T1000 (cell line): ENCODE data around the gene GAS2L3.
"Not testable (repeated sequence)": the region's sequence is repeated elsewhere in the genome, so short reads cannot be mapped to it uniquely, and the experiment has no call there.

Source experiments
- DNase-seq: peaks from one replicate; lab custom pipeline; 2025; ENCODE audit warnings: mixed read lengths; lab: John Stamatoyannopoulos, UW

Gene GAS2L3

DNA sequence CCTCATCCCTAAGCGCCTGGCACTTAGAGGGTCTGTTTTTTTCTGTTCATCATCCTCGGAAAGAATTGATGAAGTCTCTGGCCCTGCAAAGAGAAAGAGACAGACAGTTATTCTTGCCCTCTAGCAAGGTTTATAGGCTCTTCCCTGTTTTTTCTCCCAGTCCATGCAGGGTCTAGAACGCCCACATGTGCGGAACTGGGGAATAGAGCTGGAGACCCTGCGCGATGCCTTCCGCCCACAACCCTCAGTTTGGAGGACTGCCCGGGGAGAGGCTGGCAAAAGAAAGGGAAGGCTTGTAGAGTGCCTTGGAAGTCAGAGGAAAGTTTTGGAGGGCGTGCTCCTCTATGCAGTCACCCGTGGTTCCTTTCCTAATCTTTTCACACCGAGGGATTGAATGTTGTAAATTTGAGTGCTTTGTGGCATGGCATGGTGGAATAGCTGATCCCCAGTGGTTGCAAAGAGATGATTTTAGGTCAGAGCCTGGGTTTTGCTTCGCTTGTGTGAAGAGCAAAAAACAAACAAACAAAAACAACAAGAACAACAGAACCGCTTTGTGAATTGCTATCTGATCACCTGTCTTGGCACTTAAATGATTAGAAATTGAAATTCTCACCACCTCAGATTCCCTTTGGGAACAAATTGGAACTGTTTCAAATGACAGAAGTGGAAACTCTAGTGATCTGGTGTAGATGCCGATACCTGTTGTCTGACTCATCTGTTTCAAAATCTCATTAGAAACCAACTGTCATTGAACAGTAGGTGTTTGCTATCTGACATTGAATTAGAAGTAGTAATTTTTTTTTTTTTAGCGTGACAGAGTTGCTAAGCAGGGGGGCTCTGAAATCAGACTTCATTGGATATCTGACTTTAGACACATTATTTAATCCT is 947 bp downstream of the GAS2L3 start:
- no peak for DNase-seq

DNA sequence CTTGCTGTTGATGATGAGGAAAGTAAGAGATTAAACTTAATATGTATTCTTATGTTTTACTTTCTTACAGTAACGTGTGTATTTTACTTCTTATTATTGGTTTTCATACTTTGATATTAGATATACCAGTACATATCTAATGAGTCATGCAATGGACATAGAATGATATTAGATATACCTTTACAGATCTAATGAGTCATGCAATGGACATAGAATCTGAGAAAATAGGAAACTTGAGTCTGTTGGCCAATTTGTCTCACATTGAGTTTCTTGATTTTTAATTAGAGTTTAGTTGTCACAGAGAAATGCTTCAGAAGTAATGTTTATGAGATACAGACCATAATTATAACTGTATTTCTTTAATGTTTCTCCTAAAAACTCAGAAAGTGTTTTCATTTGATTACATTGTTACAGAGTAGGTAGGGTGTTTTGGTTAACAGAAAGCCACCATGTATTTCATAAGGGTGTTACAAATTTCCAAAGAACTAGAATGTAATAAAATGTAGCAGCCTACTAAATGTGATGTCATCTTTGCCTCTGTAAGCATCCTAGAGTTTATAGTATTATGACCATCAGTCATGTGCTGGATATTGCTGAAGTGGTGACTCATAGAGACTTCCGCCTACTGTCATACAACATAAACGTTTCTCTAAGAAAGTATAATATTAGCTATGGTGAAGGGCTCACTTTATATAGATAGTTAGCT is 3.0 kb downstream of the GAS2L3 start:
- peak; percentile 8 for DNase-seq

DNA sequence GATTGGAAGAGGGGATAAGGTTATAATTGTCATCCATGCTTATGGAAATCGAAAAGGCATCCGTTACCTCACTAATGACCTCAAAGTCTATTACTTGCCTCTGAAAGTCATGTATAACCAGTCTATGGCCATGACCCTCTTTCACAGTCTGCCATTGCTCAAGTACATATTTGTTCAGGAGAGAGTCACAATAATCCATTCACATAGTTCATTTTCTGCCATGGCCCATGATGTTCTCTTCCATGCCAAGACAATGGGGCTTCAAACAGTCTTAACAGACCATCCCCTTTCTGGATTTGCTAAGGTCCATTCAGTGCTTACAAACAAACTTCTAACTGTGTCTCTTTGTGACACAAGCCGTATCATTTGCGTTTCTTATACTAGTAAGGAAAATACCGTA is 5.4 kb downstream of the GAS2L3 start:
- no peak for DNase-seq

- DNase-seq: no peak
These were observed 6.4 kb downstream of the GAS2L3 start for GRCh38 chr12:100579844-100580243.

DNA sequence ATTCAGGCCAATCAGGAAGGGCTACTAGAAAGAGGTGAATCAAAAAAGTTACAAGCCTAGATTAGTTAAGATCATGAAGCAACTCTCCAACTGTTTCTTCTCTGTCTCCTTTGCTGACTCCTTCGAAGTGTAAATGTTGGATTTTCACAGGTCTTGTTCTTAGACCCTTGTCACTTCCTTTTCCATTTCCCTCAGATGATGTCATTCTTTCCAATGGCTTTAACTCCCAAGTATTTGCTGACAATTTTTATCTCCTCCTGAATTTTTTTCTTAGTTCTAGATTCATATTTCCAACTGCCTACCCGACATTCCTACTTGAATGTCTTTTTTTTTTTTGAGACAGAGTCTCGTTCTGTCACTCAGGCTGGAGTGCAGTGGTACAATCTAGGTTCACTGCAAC is 10.8 kb downstream of the GAS2L3 start:
- no peak for DNase-seq

GRCh38 chr12:100591979-100592378 is 18.5 kb downstream of the GAS2L3 start:
- no peak for DNase-seq

GRCh38 chr12:100593490-100593889 is 20.0 kb downstream of the GAS2L3 start:
- DNase-seq: no peak

DNA sequence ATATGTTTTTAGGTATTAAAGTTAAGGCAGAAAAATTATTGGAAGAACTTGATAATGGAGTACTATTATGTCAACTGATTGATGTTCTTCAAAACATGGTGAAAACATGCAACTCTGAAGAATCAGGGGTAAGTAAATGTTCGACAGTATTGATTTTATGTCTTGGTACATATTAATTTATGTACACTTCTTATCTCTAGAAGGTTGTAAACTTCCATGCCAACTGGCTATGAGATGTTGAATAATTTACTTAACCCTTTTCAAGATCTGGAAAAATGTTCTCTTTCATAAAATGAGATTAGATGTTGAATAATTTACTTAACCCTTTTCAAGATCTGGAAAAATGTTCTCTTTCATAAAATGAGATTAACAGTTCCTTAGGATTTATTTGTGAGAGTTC is 28.1 kb downstream of the GAS2L3 start:
- DNase-seq: no peak

DNA sequence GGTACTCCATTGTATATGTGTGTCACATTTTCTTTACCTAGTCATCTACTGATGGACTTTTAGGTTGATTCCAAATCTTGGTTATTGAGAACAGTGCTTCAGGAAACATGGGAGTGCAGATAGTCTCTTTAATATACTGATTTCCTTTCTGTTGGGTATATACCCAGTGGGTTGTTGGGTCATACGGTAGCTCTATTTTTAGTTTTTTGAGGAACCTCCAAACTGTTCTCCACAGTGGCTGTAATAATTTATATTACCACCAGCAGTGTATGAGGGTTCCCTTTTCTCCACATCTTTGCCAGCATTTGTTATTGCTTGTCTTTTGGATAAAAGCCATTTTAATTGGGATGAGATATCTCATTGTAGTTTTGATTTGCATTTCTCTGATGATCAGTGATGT is 29.5 kb downstream of the GAS2L3 start:
- DNase-seq: not testable (repeated sequence)

DNA sequence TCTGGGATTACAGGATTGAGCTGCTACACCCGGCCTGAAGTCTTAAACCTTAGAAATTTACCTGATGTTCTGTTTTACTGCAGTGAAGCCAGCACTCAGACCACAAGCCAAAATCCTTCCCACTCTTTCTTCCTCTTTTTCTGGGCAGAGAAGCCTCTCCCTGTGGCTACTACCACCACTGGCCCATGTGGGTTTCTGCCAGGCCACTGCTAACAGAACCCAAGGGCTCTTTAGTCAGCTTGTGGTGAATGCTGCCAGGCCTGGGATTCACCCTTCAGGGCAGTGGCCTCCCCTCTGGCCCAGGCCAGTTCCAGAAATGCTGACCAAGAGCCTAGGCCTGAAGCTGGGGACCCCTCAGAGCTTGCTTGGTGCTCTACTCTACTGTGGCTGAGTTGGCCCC is 35.3 kb downstream of the GAS2L3 start:
- no peak for DNase-seq

DNA sequence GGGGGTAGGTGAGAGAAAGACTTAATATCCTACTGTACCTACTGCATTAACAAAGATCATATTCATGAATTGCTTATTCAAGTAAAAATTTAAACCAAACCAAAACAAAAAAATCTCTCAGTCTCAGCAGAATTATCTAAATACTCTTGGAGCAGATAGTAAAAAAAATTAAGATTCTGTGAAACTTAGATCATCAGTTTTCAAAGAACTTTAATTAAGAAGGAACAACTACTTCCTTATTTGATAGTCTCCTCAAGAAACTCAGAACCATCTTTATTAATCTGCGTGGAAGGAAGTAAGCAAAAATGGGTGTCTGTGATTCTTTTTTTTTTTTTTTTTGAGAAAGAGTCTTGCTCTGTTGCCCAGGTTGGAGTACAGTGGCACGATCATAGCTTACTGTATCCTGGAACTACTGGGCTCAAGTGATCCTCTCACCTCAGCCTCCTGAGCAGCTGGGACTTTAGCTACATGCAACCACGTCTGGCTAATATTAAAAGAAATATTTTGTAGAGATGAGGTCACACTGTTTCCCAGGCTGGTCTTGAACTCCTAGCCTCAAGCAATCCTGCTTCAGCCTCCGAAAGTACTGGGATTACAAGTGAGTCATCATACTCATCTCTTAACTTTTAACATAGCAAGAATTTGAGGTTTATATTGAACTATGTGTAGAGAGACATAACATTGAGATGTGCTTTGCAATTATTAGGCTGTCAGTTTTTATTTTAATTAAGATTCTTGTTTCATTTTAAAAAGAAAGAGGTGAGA is 37.4 kb downstream of the GAS2L3 start:
- DNase-seq: no peak

- no peak for DNase-seq
These were observed 39.1 kb downstream of the GAS2L3 start for GRCh38 chr12:100612606-100613005.

DNA sequence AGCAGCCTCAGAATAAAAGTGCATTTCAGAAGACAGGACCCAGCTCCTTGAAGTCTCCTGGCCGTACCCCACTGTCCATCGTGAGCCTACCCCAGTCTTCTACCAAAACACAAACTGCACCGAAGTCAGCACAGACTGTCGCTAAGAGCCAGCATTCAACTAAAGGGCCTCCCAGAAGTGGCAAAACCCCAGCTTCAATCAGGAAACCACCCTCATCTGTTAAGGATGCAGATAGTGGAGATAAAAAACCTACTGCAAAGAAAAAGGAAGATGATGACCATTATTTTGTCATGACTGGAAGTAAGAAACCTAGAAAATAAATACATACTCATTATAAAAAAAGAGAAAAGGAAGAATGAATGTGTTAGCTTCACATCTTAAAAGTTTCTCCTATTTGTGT is 51.1 kb downstream of the GAS2L3 start:
- no peak for DNase-seq

- DNase-seq: no peak
These were observed 59.0 kb downstream of the GAS2L3 start for GRCh38 chr12:100632445-100632892.

DNA sequence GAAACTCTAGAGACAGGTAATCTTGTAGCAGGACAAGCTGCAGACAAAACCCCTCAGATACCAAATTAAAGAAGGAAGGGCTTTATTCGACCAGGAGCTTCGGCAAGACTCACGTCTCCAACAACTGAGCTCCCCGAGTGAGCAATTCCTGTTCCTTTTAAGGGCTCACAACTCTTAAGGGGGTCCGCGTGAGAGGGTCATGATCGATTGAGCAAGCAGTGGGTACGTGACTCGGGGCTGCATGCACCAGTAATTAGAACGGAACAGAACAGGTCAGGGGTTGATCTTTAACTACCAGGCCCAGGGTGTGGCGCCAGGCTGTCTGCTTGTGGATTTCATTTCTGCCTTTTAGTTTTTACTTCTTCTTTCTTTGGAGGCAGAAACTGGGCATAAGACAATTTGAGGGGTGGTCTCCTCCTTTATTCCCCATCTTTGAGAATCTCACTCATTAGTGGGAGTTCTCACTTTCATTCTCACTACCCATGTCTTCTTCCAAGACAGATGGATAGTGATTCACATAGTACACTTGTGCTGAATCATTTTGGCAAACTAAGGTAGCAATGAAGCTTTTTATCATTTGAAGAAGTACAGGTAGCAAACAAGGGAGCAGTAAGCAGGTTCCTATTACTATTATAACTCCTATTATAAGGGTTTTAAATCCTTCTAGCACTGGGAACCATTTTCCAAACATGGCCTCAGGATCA is 59.8 kb downstream of the GAS2L3 start:
- not testable (repeated sequence) for DNase-seq

DNA sequence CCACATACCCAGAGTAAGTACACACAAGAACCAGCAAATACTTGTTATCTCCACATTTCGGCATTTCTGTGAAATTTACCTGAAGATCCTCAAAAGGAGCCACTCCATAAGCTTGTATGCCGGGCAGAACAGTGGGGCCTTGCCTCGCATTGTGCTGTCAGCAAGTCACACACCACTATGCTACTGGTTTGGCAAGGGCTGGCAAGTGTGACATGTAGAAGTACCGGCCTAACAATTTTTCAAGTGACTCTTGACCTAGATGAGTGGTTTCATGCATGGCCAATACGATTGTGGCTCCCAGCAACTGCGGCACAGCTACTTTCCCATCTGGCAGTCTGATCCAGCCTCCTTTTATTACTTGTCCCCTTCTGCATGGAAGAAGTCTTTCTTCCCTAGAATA is 69.8 kb downstream of the GAS2L3 start:
- no peak for DNase-seq

GRCh38 chr12:100646896-100647295 is 73.4 kb downstream of the GAS2L3 start:
- no peak for DNase-seq

GRCh38 chr12:100651108-100651507 is 77.6 kb downstream of the GAS2L3 start:
- DNase-seq: no peak

DNA sequence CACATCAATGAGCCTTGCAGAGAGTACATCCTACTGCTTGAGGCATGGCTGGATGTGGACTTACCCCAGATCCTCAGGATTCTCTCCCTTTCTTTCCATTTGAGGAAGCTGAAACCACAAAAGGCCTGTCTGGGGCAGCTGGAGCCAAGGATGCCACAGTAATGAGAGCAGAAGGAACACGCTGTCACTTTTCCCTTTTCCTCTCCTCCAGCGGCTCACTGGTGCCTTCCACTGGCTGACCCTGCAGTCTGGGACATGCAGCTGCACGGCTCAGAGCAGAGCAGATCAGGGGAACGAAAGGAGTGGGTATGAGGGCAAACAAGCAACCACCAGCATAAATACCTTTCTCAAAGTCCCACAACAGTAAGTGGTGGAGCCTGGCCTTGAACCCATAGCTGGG is 78.2 kb downstream of the GAS2L3 start:
- DNase-seq: no peak

DNA sequence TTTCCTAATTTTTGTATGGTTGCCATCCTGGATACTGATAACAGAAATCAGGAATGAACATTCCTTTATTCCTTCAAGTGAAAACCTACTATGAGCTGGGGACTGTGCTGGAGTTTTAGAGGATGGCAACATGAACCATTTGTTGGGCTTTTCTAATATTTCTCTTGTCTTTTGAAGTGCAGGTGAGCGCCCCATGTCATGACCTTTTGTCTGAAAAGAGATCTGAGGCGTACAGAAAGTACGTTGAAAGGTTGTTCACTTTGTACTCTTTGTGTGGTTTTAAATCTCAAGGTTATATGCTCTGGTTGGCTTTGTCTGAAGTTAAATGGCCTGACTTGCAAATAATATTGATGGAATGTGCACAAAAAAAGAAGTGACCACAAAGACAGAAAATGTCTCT is 79.0 kb downstream of the GAS2L3 start:
- no peak for DNase-seq

DNA sequence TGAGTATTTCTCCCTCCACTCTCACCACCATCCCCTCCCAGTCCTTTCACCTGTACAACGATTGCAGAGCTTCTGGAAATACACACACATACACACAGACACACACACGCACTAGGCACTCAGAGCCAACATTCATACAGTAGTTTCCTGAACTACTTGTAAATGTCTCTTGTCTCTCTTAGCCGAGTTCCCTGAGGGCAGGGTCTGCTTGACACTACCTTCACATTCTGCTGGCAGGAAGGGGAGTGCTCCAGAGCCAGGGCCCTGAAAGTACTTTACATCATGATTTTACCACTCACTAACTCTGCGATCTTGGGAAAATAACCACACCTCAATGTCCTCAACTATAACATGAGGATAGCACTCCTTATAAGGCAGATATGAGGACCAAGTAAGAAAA is 82.7 kb downstream of the GAS2L3 start:
- DNase-seq: no peak

DNA sequence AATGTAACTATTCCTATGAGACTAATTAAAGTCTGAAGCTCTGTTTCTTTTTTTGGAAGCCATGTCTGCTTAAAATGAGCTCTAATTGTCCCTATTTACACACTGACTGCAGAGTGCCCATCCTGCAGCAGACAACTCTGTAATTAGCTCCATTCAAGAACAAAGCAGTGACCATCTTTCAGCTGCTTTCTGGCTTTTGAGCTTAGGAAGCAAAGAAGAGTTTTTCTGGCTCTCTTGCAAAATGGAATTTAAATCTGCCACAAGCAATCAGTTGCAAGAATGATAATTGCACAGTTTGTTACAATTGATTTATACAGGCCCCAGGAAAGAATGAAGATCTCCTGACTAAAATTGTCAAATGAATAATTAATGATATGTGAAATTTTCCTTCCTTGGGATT is 83.4 kb downstream of the GAS2L3 start:
- no peak for DNase-seq
